ENCODE measurements around the gene CANT1.
"Not testable (repeated sequence)": the region's sequence is repeated elsewhere in the genome, so short reads cannot be mapped to it uniquely, and the experiment has no call there.

The CANT1 gene

DNA sequence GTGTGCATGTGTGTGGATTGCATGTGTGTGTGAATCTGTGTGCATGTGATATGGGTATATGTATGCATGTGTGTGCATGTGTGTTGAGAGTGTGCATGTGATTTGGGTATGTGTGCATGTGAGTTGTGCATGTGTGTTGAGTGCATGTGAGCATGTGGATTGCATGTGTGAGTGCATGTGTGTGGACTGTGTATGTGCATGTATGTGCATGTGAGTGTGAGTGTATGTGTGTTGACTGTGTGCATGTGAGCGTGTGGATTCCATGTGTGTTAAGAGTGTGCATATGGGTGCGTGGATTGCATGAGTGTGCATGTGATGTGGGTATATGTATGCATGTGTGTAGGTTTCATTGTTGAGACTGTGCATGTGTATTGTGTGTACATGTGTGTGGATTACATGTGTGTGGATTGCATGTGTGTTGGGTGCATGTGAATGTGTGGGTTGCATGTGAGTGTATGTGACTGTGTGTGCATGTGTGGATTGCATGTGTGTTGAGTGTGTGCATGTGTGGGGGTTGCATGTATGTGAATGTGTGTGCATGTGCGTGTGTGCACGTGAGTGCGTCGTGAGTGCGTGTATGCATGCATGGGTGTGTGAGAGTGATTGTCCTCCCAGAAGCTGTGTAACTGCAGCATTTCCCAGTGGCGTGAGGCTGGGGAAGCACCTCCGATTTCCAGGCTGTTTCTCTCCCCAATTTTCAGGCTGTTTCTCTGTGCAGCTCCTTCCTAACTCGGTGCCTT lies 33.8 kb upstream of the CANT1 start:
- no peak for DNase-seq

DNA sequence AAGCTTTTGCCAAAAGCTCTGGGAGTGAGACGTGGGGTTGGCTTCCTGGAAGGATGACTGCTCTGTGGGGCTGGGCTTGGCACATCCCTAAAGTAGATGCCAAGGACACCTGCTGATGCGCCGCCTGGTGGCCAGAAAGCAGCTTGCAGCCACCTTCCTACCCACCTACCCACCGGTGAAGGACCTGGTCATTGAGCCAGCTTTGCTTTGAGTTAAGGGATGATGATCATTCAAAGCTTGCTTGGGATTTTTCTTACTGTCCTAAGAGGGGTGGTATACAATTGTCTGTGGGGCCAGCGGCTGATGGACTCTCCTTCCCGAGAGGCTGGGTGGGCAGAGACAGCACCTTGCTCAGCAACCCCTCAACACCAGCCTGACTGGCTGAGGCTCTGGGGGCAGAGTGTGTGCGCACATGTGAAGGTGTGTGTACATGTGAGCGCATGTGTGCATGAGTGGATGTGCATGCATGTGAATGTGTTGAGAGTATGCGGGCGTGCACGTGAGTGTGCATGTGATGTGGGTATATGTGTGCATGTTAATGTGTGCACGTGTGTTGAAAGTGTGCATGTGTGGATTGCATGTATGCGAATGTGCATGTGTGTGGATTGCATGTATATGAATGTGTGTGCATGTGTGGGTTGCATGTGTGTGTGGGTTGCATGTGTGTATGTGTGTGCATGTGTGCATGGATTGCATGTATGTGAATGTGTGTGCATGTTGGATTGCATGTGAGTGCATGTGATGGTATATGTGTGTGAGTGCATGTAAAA lies 33.0 kb upstream of the CANT1 start:
- peak; percentile 41 for DNase-seq

DNA sequence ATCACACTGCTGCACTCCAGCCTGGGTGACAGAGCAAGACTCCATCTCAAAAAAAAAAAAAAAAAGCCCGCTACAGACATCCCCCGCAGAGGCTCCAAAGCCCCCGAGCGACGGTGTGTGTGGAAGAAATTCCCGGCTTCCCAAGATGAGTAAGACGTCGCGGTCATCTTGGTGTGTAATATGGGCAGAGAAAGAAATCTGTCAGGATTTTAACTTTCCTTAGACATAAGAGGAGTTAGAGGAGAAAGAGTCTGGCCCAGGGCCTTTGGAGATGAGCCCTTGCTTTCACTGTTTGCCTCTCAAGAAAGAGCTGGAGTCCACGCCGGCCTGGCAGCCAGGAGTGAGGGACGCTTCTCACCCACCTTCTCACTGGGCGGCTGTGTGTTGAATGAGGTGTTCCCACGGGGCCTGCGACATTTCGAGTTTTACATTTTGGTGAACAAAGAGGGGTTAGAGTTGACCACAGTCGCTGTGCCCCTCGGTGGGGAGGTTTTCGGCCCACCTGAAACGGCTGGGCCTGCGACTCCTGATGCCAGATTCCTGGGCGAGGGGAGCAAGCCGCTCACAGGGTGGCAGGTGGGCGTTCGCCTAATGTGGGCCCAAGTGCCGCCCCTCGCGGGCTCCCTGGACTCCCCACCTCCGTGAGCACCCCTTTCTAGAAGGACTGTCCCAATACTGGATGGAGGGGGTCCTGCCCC lies 32.3 kb upstream of the CANT1 start:
- DNase-seq = no peak

GRCh38 chr17:79041041-79041570 lies 31.5 kb upstream of the CANT1 start:
- DNase-seq = no peak

- no peak for DNase-seq
These were observed 30.3 kb upstream of the CANT1 start for GRCh38 chr17:79039886-79040285.

GRCh38 chr17:79039171-79039570 lies 29.6 kb upstream of the CANT1 start:
- no peak for DNase-seq

DNA sequence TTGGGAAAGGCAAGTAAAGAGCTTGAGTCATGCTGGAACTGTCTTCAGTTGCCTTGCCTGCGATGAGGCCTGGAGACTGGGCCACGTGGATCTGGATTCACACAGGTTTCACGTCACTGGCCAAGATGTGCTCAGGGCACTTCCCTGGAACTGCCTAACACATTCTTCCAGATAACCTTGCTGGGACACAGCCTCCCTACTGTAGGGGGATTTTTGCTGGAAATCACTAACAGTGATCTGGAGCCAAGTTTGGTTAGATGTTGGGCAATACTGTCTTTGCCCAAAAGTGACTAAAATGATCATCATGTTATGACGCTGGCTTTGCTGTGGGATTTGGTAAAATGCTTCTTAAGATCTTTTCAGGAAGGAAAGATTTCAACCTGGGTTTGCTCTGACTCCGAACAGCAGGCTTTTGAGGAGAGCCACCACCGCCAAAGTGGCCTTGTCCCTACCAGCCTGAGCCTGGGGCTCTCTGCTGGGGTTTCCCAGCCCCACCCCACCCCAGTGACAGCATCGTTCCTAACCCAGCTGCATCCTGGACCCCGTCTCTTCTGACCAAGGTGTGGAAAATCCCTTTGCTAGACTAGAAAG lies 29.1 kb upstream of the CANT1 start:
- DNase-seq = no peak

- no peak for DNase-seq
These were observed 27.0 kb upstream of the CANT1 start for GRCh38 chr17:79036596-79036995.

- DNase-seq = no peak
These were observed 26.6 kb upstream of the CANT1 start for GRCh38 chr17:79036181-79036580.

DNA sequence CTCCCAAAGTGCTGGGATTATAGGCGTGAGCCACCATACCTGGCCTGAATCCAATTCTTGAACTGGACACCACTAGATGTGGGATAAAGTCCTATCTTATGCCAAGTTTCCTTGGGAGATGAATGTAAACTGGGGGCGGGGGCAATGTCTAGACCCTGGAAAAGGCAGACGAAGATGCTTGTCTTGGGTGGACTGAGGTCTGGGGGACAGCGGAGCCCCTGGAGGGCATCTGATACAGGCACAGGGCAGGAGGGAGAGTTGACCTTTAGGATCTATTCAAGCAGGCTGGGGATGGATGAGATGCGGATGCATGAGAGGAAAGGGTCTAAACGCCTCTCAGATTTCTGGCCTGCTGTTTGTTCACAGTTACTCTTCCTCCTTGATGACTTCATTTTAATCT lies 26.1 kb upstream of the CANT1 start:
- no peak for DNase-seq

- no peak for DNase-seq
These were observed 25.4 kb upstream of the CANT1 start for GRCh38 chr17:79034931-79035485.

- DNase-seq = peak; percentile 87
These were observed 24.4 kb upstream of the CANT1 start for GRCh38 chr17:79033741-79034501.

DNA sequence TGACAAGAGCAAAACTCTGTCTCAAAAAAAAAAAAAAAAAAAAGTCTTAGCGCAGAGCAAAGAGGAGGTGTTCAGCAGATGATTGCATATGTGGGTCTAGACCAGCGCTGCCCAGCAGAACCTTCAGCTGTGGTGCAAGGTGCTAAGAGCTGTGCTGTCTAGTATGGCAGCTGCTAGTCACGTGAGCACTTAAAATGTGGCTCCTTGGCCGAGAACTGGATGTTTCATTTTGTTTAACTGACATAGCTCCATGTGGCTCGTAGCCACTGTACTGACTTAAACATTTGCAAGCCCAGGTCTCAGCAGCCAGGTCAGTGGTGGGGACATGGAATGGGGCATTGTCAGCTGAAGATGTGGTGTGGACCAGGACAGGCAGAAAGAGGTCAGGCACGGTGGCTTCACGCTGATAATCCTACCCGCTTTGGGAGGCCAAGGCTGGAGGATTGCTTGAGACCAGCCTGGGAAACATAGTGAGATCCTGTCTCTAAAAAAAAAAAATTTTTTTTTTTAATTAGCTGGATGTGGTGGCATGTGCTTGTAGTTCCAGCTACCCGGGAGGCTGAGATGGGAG lies 23.6 kb upstream of the CANT1 start:
- no peak for DNase-seq

DNA sequence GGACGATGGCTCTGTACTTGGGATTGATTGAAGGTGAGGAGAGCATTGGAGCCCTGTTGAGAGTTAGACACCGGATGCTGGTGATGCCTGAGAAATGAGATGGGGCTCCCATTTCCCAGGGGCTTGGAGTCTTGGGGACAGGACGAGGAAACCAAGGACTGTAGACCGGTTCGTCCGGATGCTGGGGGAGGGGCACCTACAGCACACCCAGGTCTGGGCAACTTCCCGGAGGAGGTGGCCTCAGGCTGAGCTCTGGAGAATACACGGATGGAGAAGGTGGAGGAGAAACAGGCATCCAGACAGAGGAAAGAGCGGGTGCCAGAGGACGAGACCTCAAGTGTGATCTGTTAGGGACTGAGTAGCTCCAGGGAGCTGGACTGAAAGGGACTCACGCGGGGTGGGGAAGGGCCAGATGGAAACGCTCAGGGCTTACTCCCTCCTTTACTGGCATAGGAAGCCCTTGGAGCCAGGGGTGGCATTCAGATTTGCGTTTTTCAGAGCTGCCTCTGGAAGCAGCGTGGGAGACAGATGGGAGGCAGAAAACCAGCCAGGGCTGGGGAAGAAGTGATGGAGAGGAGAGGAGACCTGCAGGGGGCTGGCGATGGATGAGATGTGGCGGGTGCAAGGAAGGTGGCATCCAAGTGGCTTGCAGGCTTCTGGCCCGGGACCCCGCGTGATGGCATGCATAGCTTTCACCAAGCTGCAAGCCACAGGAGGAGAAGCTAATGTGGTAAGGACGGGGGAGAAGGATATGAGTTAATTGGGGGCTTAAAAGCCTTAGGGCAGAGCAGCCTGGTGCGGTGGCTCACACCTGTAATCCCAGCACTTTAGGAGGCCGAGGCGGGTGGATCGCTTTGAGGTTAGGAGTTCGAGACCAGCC lies 22.7 kb upstream of the CANT1 start:
- no peak for DNase-seq

DNA sequence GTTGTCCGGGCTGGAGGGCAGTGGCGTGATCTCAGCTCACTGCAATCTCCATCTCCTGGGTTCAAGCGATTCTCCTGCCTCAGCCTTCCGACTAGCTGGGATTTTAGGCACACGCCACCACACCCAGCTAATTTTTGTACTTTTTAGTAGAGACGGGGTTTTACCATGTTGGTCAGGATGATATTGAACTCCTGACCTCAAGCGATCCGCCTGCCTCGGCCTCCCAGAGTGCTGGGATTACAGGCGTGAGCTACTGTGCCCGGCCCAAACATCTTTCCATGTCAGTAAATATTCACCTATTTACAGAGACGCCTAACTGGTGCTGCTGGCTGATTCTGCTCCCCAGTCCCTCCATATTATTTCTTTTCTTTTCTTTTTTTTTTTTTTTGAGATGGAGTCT lies 21.1 kb upstream of the CANT1 start:
- not testable (repeated sequence) for DNase-seq

DNA sequence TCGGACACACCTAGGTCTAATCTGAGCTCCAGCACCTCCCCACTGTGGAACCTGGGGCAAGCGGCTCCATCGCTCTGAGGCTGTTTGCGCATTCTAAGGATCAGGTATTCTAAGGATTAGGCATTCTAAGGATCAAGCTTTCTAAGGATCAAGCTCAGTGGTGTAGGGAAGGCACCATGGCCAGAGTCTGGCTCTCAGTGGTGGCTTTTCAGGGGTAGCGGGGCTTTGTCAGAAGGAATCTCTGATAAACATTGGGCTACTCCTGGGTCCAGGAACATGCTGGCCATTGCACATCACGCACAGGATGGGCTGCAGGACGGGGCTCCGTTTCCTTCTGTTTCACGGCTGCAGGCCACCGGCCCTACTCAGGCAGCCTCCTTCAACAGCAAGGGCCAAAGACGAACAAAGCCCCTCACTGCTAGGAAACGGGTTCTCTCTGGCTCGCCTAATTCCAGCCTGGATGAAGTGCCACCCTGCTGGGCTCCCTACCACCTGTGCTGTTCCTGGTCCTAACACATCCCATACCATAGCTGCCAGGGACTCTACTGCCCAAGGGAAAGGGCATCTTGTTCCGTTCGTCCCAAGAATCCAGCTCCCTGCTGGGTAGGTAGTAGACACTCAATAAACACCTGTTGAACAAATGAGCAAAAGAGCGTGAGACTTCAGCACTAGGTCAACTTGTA lies 19.9 kb upstream of the CANT1 start:
- DNase-seq = no peak

- DNase-seq = no peak
These were observed 19.1 kb upstream of the CANT1 start for GRCh38 chr17:79028496-79029326.

GRCh38 chr17:79027925-79028491 lies 18.4 kb upstream of the CANT1 start:
- DNase-seq = no peak

Data from NCI-H1092 treated with DMSO at 0.1 percent for 48 hours (cell line).